SK-N-DZ (cell line): ENCODE data around the gene ZBTB7C.

Experiments
- small RNA-seq, 2 experiments: library from RNA; depleted of rRNA; stranded (forward); fragments of <200 nt; gene quantifications; one replicate each; pipeline ENCODE3, GENCODE V24; 2014

Gene ZBTB7C

Small RNA genes within 50 kb of the gene (small RNA-seq; reads per million reads assigned to genes)
- 0.04 to 0.08 reads per million in 2 experiments for gene RNU6-708P
